Gastroesophageal sphincter (tissue), 4 donors: Measurements from ENCODE around the gene FOSL1. TPM values are rescaled to one million over a fixed set of nuclear protein-coding genes. Genes with fewer than 3 reads are reported as not detected.

Experiments
- ATAC-seq: fragments of 150-250 bp; one replicate; pipeline ENCODE4 v1.9.1; 2016; ENCODE audit warnings: mild to moderate bottlenecking, moderate library complexity
- H3K27ac ChIP-seq, 4 donors: fragments of 200-600 bp; sonication (generic) in 3 of 4; 1 replicate in 3 of 4; 2 replicates in 1 of 4; pipeline ENCODE4 v1.5.1; 2016 to 2019
- H3K27me3 ChIP-seq: fragments of 200-600 bp; sonication (generic); one replicate; pipeline ENCODE4 v1.5.1; 2019
- H3K36me3 ChIP-seq, 2 donors: fragments of 200-600 bp; sonication (generic); one replicate each; pipeline ENCODE4 v1.5.1; 2019; ENCODE audit warnings: control low read depth in 1 of 2
- H3K4me1 ChIP-seq, 3 donors: fragments of 200-600 bp; sonication (generic); 1 replicate in 2 of 3; 2 replicates in 1 of 3; pipeline ENCODE4 v1.5.1; 2016 to 2019; ENCODE audit warnings: control low read depth in 2 of 3
- H3K4me3 ChIP-seq, 2 donors: fragments of 200-600 bp; sonication (generic); one replicate each; pipeline ENCODE4 v1.5.1; 2019; ENCODE audit warnings: mild to moderate bottlenecking in 1 of 2, moderate library complexity in 1 of 2
- H3K9me3 ChIP-seq, 3 donors: fragments of 200-600 bp; sonication (generic); one replicate each; pipeline ENCODE4 v1.5.1; 2017 to 2019; ENCODE audit warnings: control low read depth in 2 of 3
- EP300 ChIP-seq: sonication (generic); formaldehyde crosslinking; IDR thresholded peaks from one replicate; pipeline ENCODE4 v1.6.1; 2017; ENCODE audit warnings: antibody characterized with exemption, mild to moderate bottlenecking
- POLR2A ChIP-seq, 2 donors: fragments of 450-650 bp; IDR thresholded peaks; one replicate each; pipeline ENCODE4 v1.6.1; 2017; ENCODE audit warnings: antibody characterized with exemption in 2 of 2, mild to moderate bottlenecking in 2 of 2, moderate library complexity in 1 of 2
- POLR2AphosphoS5 ChIP-seq: sonication (generic); formaldehyde crosslinking; IDR thresholded peaks from one replicate; pipeline ENCODE4 v1.6.1; 2017; ENCODE audit warnings: antibody characterized with exemption
- WGBS, 2 donors: methylation state at CpG; one replicate each; pipeline ENCODE4 v1.1.5; 2018; ENCODE audit warnings: low coverage in 1 of 2; 5-methylcytosine and 5-hydroxymethylcytosine counted together
- total RNA-seq, 4 donors: library from RNA; depleted of rRNA; stranded (reverse); fragments of >200 nt; gene quantifications; one replicate each; pipeline ENCODE4 v1.1.0, GENCODE V29; 2016
- TF ChIP-seq, protein P1 (sequence below), 4 experiments: fragments of 200-600 bp in 2 of 4; fragments of 450-650 bp in 2 of 4; sonication (generic) in 1 of 4; IDR thresholded peaks; one replicate each; pipeline ENCODE4 v1.5.1; 2017 to 2019; ENCODE audit warnings: antibody characterized with exemption in 4 of 4, mild to moderate bottlenecking in 2 of 4, moderate library complexity in 2 of 4

Gene FOSL1
- total RNA-seq, 4 donors from 2014 or later = 1.4 to 24.9 (median 4.1) TPM

DNA sequence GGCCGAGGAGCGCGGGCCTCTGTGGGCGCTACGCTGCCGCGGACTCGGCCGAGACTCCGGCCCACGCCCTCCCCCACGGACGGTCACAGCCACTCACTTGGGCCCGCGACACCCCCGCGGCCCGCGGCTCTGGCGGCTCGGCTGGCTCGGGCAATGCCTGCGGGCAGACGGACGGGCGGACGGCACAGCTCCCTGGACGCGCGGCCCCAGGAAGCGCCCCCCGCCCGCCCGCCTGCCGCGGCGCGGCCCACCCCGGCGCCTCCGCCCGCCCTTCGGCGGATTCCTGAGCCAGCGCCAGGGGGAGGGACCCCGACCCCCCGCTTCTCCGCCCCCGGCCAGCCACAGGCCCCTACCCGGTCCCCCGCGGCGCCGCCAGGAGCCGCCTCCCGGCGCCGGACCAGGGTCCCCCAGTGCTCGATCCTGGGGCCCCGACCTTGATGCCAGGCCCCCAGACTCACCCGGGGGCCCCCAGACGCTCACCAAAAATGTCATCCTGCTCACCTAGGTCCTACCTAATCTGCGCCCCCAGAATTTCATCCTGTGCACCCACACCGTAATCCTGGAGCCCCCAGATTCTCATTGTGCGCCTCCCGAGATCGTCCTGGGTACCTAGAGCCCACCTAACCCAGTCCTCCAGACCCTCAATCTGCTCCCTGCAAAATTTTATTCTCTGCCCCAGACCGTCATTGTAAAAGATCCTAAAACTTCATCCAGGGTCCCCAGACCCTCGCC, 27.4 kb downstream of the FOSL1 start, which contains the start of gene EFEMP2:
TSS of gene EFEMP2 (minus strand) at position 215 of the 732 bp plus-strand sequence. CDS start 446 bp downstream, outside the sequence.
- Histone ChIP-seq H3K9me3 (no peaks in the 10 kb centered on the region), H3K27ac (peak within 1 kb of the TSS; percentile 93 to 98 (median 94)), H3K4me1 (peaks cover 0 to 53% (median 17%) of the 10 kb centered on the region in 3 donors), H3K27me3 (no peaks in the 10 kb centered on the region), H3K36me3 (peaks cover 0 to 31% of the 10 kb centered on the region in 2 donors), H3K4me3 (peak within 1 kb of the TSS; percentile 69 to 87)
- ATAC-seq = peak; percentile 35
- WGBS, 2 donors = 0 to 4% methylated on average over 5 to 6 of the region's 69 CpGs
- no peak for TF ChIP-seq POLR2AphosphoS5
- TF ChIP-seq, protein P1, sequence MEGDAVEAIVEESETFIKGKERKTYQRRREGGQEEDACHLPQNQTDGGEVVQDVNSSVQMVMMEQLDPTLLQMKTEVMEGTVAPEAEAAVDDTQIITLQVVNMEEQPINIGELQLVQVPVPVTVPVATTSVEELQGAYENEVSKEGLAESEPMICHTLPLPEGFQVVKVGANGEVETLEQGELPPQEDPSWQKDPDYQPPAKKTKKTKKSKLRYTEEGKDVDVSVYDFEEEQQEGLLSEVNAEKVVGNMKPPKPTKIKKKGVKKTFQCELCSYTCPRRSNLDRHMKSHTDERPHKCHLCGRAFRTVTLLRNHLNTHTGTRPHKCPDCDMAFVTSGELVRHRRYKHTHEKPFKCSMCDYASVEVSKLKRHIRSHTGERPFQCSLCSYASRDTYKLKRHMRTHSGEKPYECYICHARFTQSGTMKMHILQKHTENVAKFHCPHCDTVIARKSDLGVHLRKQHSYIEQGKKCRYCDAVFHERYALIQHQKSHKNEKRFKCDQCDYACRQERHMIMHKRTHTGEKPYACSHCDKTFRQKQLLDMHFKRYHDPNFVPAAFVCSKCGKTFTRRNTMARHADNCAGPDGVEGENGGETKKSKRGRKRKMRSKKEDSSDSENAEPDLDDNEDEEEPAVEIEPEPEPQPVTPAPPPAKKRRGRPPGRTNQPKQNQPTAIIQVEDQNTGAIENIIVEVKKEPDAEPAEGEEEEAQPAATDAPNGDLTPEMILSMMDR (IDR thresholded peaks at IDR 0.05) = no peak
- TF ChIP-seq EP300 = no peak
- peak in 1 of 2 donors; percentile 43 for TF ChIP-seq POLR2A (IDR thresholded peaks at IDR 0.05)

DNA sequence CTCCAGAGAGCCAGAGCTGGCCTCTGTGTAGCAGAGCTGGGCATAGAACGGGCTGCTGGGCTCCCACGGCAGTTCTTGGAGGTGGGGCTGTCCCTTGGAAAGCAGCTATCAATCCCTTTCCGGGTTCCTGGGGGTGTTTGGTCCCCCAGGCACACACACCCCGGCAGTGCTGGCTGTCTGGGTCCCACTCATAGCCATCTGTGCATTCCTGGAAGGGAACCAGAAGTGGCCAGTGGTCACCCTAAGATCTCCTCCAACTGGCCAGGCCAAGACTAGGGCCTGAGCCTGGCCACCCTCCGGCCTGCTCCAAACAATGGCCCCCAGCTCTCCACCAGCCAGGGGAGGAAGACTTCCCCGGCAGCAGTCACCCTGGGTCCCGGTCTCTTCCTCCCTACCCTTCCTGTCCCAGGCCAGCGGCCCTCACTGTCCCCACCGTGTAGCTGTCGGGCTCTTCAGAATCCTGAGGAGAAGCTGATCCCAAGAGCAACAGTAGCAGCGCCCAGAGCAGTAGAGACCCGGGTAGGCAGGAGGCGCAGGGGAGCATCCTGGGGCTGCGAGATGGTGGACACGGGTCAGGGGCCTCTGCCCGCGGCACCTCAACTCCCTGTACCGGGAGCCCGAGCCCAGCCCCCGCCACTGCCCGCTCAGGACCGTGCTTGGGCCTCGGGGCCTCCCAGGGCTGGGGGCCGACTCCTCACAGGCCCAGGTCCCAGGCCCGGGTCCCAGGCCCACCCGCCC, 28.2 kb downstream of the FOSL1 start:
- H3K4me1 ChIP-seq = peaks cover 0 to 61% (median 17%) of the 10 kb centered on the region in 3 donors
- no peaks in the 10 kb centered on the region for H3K27me3 ChIP-seq
- peak overlapping the region; percentile 93 to 98 (median 94) for H3K27ac ChIP-seq
- no peak for TF ChIP-seq POLR2AphosphoS5
- TF ChIP-seq, protein P1 (IDR thresholded peaks at IDR 0.05) = peak in 1 of 4 experiments; percentile 32
- peaks cover 0 to 39% of the 10 kb centered on the region in 2 donors for H3K36me3 ChIP-seq
- peak overlapping the region; percentile 69 to 87 for H3K4me3 ChIP-seq
- ATAC-seq = peak; percentile 11
- WGBS, 2 donors = no CpG with 5 or more reads among the region's 26 CpGs
- H3K9me3 ChIP-seq = no peaks in the 10 kb centered on the region

DNA sequence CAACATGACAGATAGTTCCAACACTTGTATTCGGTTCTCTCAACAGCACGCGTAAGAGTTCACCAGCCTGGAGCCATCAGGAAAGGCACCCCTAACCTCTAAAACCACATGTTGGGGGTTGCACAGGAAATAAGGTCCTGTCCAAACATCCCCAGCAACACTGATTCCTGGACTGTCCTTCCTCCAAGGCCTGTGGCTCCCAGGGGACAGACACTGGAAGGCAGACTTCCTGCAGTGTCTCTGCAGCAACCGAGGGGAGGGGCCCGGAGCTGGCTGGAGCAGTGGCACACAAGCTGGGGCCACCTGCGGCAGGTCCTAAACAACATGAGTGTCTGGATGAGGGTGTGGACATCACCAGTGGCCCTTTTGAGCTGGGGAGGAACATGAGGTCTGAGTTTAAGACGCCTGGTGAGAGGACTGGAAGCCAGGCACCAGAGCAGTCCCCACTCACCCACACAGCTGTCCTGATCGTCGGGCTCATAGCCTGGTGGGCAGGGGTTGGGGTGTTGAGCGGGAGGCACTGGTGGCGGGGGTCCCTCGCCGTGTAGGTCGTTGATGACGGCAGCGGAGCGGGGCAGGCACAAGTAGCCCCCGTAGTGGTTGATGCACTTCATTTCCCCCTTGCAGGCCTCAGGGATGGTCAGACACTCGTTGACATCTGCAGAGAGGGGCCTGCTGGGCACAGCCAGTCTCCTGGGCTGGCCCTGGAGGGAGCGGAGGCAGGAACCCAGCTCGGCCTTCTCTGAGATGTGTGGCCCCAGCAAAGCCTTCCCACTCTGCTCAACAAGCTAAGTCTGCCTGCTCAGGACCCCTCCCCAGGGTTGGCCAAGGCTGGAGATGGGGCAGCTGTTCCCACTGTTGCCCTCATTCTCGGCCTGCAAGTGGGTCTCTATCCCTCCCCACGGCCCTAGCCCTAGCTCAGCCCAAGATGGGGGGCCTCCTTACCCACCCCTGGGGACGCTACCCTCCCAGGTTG, 29.2 kb downstream of the FOSL1 start:
- Histone ChIP-seq H3K4me1 (peaks cover 0 to 61% (median 17%) of the 10 kb centered on the region in 3 donors), H3K27ac (peak overlapping the region; percentile 93 to 98 (median 94)), H3K4me3 (peak overlapping the region in 1 of 2 donors; percentile 87), H3K27me3 (no peaks in the 10 kb centered on the region), H3K9me3 (no peaks in the 10 kb centered on the region), H3K36me3 (peaks cover 0 to 49% of the 10 kb centered on the region in 2 donors)
- no peak for ATAC-seq
- WGBS, 2 donors = 70% methylated on average over 9 of the region's 24 CpGs; no CpG with 5 or more reads in 1 of the 2 donors
- TF ChIP-seq EP300 (no peak), POLR2A (IDR thresholded peaks at IDR 0.05) (no peak), POLR2AphosphoS5 (no peak)
- TF ChIP-seq, protein P1 (IDR thresholded peaks at IDR 0.05) = no peak

DNA sequence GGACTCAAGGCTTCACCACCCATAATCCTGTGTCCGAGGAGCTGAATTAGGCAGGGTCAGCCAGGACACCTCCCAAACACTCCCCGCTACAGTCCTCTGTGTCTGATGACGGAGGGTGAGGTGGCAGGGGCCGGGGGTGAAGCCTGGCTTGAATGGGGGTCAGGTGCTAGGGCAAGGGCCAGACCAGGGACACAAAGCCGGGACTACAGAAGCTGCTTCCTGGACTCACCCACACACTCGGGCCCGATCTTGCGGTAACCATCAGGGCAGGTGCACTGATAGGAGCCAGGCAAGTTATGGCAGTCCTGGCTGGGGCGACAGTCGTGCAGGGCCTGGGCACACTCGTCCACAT, 29.9 kb downstream of the FOSL1 start:
- no peaks in the 10 kb centered on the region for H3K9me3 ChIP-seq
- H3K4me3 ChIP-seq = no peak overlapping the region
- TF ChIP-seq EP300 (no peak), POLR2A (IDR thresholded peaks at IDR 0.05) (no peak), POLR2AphosphoS5 (no peak)
- TF ChIP-seq, protein P1 (IDR thresholded peaks at IDR 0.05) = no peak
- peaks cover 0 to 61% (median 17%) of the 10 kb centered on the region in 3 donors for H3K4me1 ChIP-seq
- peaks cover 0 to 56% of the 10 kb centered on the region in 2 donors for H3K36me3 ChIP-seq
- 93% methylated on average over 3 of the region's 11 CpGs; no CpG with 5 or more reads in 1 of the 2 donors for WGBS, 2 donors
- no peak for ATAC-seq
- no peaks in the 10 kb centered on the region for H3K27me3 ChIP-seq
- peak overlapping the region in 3 of 4 donors; percentile 93 to 98 (median 95) for H3K27ac ChIP-seq
